Gastrocnemius medialis (tissue), 4 donors: ENCODE data around the gene RRM1. TPM values are rescaled to one million over a fixed set of nuclear protein-coding genes. Genes with fewer than 3 reads are reported as not detected.
"Not testable (repeated sequence)": the region's sequence is repeated elsewhere in the genome, so short reads cannot be mapped to it uniquely, and the experiment has no call there.

Experiments used
- ATAC-seq, 2 donors: fragments of 150-250 bp; one replicate each; pipeline ENCODE4 v1.9.1; 2016
- DNase-seq, 2 donors: peaks; one replicate each; pipeline ENCODE4 v3.0.0-alpha.2; 2019
- H3K27ac ChIP-seq, 4 donors: fragments of 200-600 bp; sonication (generic); 1 replicate in 1 of 4; 2 replicates in 3 of 4; pipeline ENCODE4 v1.5.1; 2016 to 2018; ENCODE audit warnings: mild to moderate bottlenecking in 2 of 4, moderate library complexity in 1 of 4
- H3K27me3 ChIP-seq, 3 donors: fragments of 200-600 bp; sonication (generic) in 2 of 3; 1 replicate in 1 of 3; 2 replicates in 2 of 3; pipeline versions ENCODE4 v1.5.1 to v1.6.0; 2016 to 2019; ENCODE audit warnings: mild to moderate bottlenecking in 1 of 3, moderate library complexity in 1 of 3
- H3K36me3 ChIP-seq, 2 donors: fragments of 200-600 bp; sonication (generic) in 1 of 2; one replicate each; pipeline ENCODE4 v1.5.1; 2017 to 2018
- H3K4me1 ChIP-seq, 2 donors: fragments of 200-600 bp; sonication (generic) in 1 of 2; one replicate each; pipeline ENCODE4 v1.5.1; 2016 to 2017; ENCODE audit warnings: mild to moderate bottlenecking in 2 of 2
- H3K4me3 ChIP-seq, 4 donors: fragments of 200-600 bp; sonication (generic) in 3 of 4; 1 replicate in 1 of 4; 2 replicates in 3 of 4; pipeline ENCODE4 v1.5.1; 2016 to 2019; ENCODE audit warnings: mild to moderate bottlenecking in 2 of 4
- H3K9me3 ChIP-seq, 3 donors: fragments of 200-600 bp; sonication (generic) in 2 of 3; 1 replicate in 1 of 3; 2 replicates in 2 of 3; pipeline ENCODE4 v1.5.1; 2016 to 2019
- CTCF ChIP-seq, 5 experiments: fragments of 450-650 bp in 3 of 5; fragments of 200-600 bp in 2 of 5; sonication (generic) in 2 of 5; IDR thresholded peaks in 4 of 5; conservative IDR thresholded peaks in 1 of 5; 1 replicate in 4 of 5; 2 replicates in 1 of 5; pipeline ENCODE4 v1.5.1; 2016 to 2019; ENCODE audit warnings: antibody characterized with exemption in 5 of 5, mild to moderate bottlenecking in 3 of 5, moderate library complexity in 3 of 5
- POLR2A ChIP-seq, 2 donors: fragments of 450-650 bp; IDR thresholded peaks; one replicate each; pipeline ENCODE4 v1.6.1; 2017; ENCODE audit warnings: antibody characterized with exemption in 2 of 2, mild to moderate bottlenecking in 2 of 2, moderate library complexity in 2 of 2
- in situ Hi-C, 4 donors: fragments of 200-750 bp; cut with MboI; loops; one replicate each; pipeline versions ENCODE4 v1.15.0 to v1.8.0; 2017; ENCODE audit warnings: low sequenced_read_pairs in 4 of 4
- intact Hi-C: fragments of 100-400 bp; cut with DNase I; formaldehyde crosslinking; loops from one replicate; pipeline ENCODE4 v1.15.1; 2023; ENCODE audit warnings: low total_unique reads
- total RNA-seq, 4 donors: library from RNA; depleted of rRNA; stranded (reverse); fragments of >200 nt; gene quantifications; one replicate each; pipeline versions ENCODE4 v1.1.0 to v1.2.3, GENCODE V29; 2016

Gene RRM1
- total RNA-seq, 4 donors from 2014 or later: 34.0 to 66.0 (median 37.8) TPM

GRCh38 chr11:4050138-4050537 lies 44.5 kb upstream of the RRM1 start:
- H3K27me3 ChIP-seq: no peaks in the 10 kb centered on the region
- no peaks in the 10 kb centered on the region for H3K36me3 ChIP-seq
- no peaks in the 10 kb centered on the region for H3K9me3 ChIP-seq
- ATAC-seq: no peak
- intact Hi-C loops: no loop called here
- no peak overlapping the region for H3K4me3 ChIP-seq
- H3K27ac ChIP-seq: no peak overlapping the region
- peaks cover 6 to 20% of the 10 kb centered on the region in 2 donors for H3K4me1 ChIP-seq
- DNase-seq: no peak
- in situ Hi-C loops: no loop called here
- TF ChIP-seq POLR2A (IDR thresholded peaks at IDR 0.05) (no peak), CTCF (IDR thresholded peaks at IDR 0.05 in 4 of 5, conservative IDR thresholded peaks at IDR 0.05 in 1 of 5) (no peak)

GRCh38 chr11:4053200-4053599 lies 41.4 kb upstream of the RRM1 start:
- H3K9me3 ChIP-seq, intact Hi-C loops, H3K4me3 ChIP-seq, H3K27ac ChIP-seq, in situ Hi-C loops, DNase-seq, H3K27me3 ChIP-seq, ATAC-seq: not testable (repeated sequence)
- Histone ChIP-seq H3K4me1 (peaks cover 4 to 12% of the 10 kb centered on the region in 2 donors), H3K36me3 (peaks cover 0 to 21% of the 10 kb centered on the region in 2 donors)

GRCh38 chr11:4054643-4055042 lies 40.0 kb upstream of the RRM1 start:
- H3K4me1 ChIP-seq: peaks cover 4 to 16% of the 10 kb centered on the region in 2 donors
- ATAC-seq: no peak
- no peaks in the 10 kb centered on the region for H3K9me3 ChIP-seq
- in situ Hi-C loops: no loop called here
- H3K27me3 ChIP-seq: no peaks in the 10 kb centered on the region
- no peak overlapping the region for H3K4me3 ChIP-seq
- no peak for DNase-seq
- TF ChIP-seq CTCF (IDR thresholded peaks at IDR 0.05 in 4 of 5, conservative IDR thresholded peaks at IDR 0.05 in 1 of 5) (no peak), POLR2A (IDR thresholded peaks at IDR 0.05) (no peak)
- intact Hi-C loops: no loop called here
- no peak overlapping the region for H3K27ac ChIP-seq
- H3K36me3 ChIP-seq: peaks cover 0 to 30% of the 10 kb centered on the region in 2 donors

GRCh38 chr11:4059424-4059823 lies 35.2 kb upstream of the RRM1 start:
- peak overlapping the region in 2 of 4 donors; percentile 2 to 69 for H3K27ac ChIP-seq
- H3K27me3 ChIP-seq: no peaks in the 10 kb centered on the region
- in situ Hi-C loops (no loop called here), intact Hi-C loops (no loop called here)
- ATAC-seq (no peak), DNase-seq (no peak)
- H3K4me1 ChIP-seq: peaks cover 39 to 47% of the 10 kb centered on the region in 2 donors
- H3K4me3 ChIP-seq: no peak overlapping the region
- no peaks in the 10 kb centered on the region for H3K9me3 ChIP-seq
- TF ChIP-seq CTCF (IDR thresholded peaks at IDR 0.05 in 4 of 5, conservative IDR thresholded peaks at IDR 0.05 in 1 of 5) (no peak), POLR2A (IDR thresholded peaks at IDR 0.05) (no peak)
- peaks cover 0 to 46% of the 10 kb centered on the region in 2 donors for H3K36me3 ChIP-seq

GRCh38 chr11:4060182-4060923 lies 34.2 kb upstream of the RRM1 start:
- Histone ChIP-seq H3K4me1 (peaks cover 48 to 52% of the 10 kb centered on the region in 2 donors), H3K9me3 (no peaks in the 10 kb centered on the region), H3K4me3 (no peak overlapping the region), H3K27ac (peak overlapping the region in 2 of 4 donors; percentile 27 to 69), H3K36me3 (peaks cover 0 to 44% of the 10 kb centered on the region in 2 donors), H3K27me3 (no peaks in the 10 kb centered on the region)
- in situ Hi-C loops (no loop called here), intact Hi-C loops (no loop called here)
- no peak for DNase-seq
- TF ChIP-seq CTCF (IDR thresholded peaks at IDR 0.05 in 4 of 5, conservative IDR thresholded peaks at IDR 0.05 in 1 of 5) (no peak), POLR2A (IDR thresholded peaks at IDR 0.05) (no peak)
- ATAC-seq: no peak
